Muscle layer of duodenum (tissue), 2 donors: Measurements from ENCODE around the gene NEK3.

ENCODE experiments used
- H3K27ac ChIP-seq: one replicate; pipeline ENCODE4 v1.7.0; 2013; ENCODE audit warnings: mild to moderate bottlenecking, low read length
- H3K27me3 ChIP-seq: one replicate; pipeline ENCODE4 v1.7.0; 2013; ENCODE audit warnings: low read depth, mild to moderate bottlenecking, control low read depth, low read length
- H3K36me3 ChIP-seq, 2 donors: one replicate each; pipeline ENCODE4 v1.7.0; 2013; ENCODE audit warnings: low read length in 2 of 2, control low read depth in 1 of 2, mild to moderate bottlenecking in 1 of 2; ENCODE audit not compliant: insufficient read depth in 2 of 2, control insufficient read depth in 1 of 2
- H3K4me1 ChIP-seq, 2 donors: one replicate each; pipeline ENCODE4 v1.7.0; 2013; ENCODE audit warnings: low read length in 2 of 2, mild to moderate bottlenecking in 2 of 2, control low read depth in 1 of 2, moderate library complexity in 1 of 2; ENCODE audit not compliant: insufficient read depth in 2 of 2, control insufficient read depth in 1 of 2
- H3K4me3 ChIP-seq, 2 donors: one replicate each; pipeline ENCODE4 v1.7.0; 2013; ENCODE audit warnings: low read length in 2 of 2, low read depth in 1 of 2, mild to moderate bottlenecking in 1 of 2
- H3K9me3 ChIP-seq, 2 donors: one replicate each; pipeline ENCODE4 v1.7.0; 2013; ENCODE audit warnings: low read length in 2 of 2, control low read depth in 1 of 2, mild to moderate bottlenecking in 1 of 2; ENCODE audit not compliant: control insufficient read depth in 1 of 2
- donor health status: healthy.

NEK3 gene

DNA sequence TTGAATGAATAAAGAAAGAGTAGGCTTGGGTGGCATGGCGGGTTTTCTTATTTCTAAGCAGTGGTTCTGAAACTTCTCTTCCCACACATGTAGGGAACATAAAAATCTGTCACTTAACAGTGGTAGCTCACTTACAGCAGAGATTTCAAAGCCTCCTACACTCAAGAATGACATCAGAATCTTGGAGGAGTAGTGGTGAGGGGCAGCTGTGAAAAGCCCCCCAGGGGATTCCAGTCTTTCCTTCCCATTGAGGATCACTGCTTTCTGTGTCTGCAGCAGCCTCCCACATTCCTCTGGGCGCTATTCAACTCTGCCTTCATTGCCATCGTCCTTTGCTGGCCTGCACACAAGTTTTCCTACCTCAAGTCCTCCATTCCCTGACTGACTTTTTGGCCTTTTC is 21.9 kb downstream of the NEK3 start:
- Histone ChIP-seq H3K27me3 (no peaks in the 10 kb centered on the region), H3K9me3 (no peaks in the 10 kb centered on the region), H3K4me1 (no peaks in the 10 kb centered on the region), H3K4me3 (no peak overlapping the region), H3K36me3 (peaks cover 25 to 44% of the 10 kb centered on the region in 2 donors), H3K27ac (no peak overlapping the region)

DNA sequence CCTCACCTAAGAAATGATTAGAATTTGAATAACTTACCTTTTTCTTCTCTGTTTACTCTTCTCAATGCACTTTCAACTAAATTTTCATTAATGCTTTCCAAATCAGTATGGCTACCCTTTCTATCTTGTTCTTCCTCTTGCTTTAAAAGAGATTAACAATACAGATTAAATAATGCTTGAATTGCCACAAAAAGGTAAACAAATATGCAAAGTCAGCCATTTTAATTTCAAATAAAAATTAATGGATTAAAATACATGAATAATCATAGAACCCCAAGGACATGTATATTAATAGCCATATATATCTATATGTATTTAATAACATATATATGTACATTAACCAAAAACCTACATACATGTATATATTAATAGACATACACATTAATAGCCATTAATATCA is 22.6 kb downstream of the NEK3 start:
- H3K4me3 ChIP-seq, result no peak overlapping the region
- no peaks in the 10 kb centered on the region for H3K4me1 ChIP-seq
- H3K27ac ChIP-seq, result no peak overlapping the region
- H3K27me3 ChIP-seq, result no peaks in the 10 kb centered on the region
- peaks cover 26 to 50% of the 10 kb centered on the region in 2 donors for H3K36me3 ChIP-seq
- no peaks in the 10 kb centered on the region for H3K9me3 ChIP-seq

DNA sequence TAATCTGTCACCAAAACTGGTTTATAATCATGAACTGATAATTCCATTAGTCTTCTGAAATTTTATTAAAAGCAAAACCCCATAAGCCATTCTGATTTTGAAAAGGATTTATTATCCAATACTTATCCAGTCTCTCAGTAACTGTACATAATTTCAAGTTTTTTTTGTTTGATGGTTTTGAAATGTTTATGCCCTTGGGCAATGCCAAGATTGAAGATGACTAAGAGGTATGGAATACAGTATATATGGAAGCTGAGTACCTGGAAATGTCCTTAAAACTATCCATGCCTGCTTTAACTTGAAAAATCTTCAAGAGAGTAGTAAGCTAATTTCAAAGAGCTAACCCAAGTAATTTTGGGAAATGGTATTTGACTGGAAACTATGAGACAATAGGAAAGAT is 28.8 kb downstream of the NEK3 start:
- Histone ChIP-seq H3K36me3 (peaks cover 14 to 39% of the 10 kb centered on the region in 2 donors), H3K9me3 (no peaks in the 10 kb centered on the region), H3K4me1 (peaks cover 0 to 17% of the 10 kb centered on the region in 2 donors), H3K4me3 (no peak overlapping the region), H3K27me3 (no peaks in the 10 kb centered on the region), H3K27ac (no peak overlapping the region)

- H3K27ac ChIP-seq, result no peak within 1 kb of the TSS
- H3K4me1 ChIP-seq, result peaks cover 0 to 17% of the 10 kb centered on the region in 2 donors
- H3K4me3 ChIP-seq, result peak within 1 kb of the TSS; percentile 76 to 78
- H3K36me3 ChIP-seq, result peaks cover 9 to 27% of the 10 kb centered on the region in 2 donors
- H3K27me3 ChIP-seq, result no peaks in the 10 kb centered on the region
- no peaks in the 10 kb centered on the region for H3K9me3 ChIP-seq
Measured at GRCh38 chr13:52128714-52129700, 30.4 kb downstream of the NEK3 start, which contains the start of gene NEK5. Gene NEK5 (minus strand): TSS chr13:52129073. CDS start chr13:52127482, 1,591 bp downstream.

DNA sequence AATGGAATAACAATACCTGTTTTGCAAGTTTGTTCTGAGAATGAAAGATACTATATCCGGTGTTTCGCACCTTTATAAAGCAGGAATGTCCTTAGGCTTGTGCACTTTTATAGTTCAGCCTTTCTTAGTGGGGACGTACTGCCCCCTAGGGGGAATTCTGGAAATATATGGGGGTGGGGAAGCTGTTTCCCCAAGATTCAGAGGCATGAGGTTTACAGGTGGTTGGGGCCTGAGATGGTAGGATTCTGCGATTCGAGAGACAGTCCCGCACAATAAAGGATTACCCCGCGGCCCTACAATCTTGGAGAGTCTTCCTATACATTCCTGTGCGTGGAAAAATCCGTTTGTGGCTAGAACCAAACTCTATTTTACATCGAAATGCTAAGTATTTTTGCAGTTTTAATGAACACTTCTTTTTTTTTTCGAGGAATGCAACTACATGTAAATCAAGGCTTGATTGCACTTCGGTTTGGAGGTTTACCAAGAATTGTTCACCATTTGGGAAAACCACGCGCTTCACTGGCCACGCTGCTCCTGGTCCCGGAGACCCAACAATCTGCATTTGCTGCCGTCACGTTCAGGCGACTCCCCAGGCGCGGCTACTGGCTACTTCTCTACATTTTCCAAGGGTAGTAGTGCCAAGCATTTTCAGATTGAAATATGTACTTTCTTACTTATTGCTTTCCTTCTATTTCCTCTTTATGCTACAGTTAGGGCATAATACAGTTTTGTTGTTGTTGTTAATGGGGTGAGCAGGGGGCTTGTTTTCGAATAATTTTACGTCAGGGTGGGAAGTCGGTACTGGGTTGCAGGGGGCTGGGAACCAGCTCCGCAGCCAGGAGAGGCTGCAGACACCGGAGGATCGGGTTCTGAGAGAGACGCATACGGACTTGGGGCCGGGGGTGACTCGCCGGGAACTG is 31.4 kb downstream of the NEK3 start:
- H3K4me1 ChIP-seq, result peaks cover 0 to 17% of the 10 kb centered on the region in 2 donors
- H3K9me3 ChIP-seq, result no peaks in the 10 kb centered on the region
- no peaks in the 10 kb centered on the region for H3K27me3 ChIP-seq
- peaks cover 8 to 20% of the 10 kb centered on the region in 2 donors for H3K36me3 ChIP-seq
- no peak overlapping the region for H3K27ac ChIP-seq
- peak overlapping the region; percentile 76 to 78 for H3K4me3 ChIP-seq

GRCh38 chr13:52127378-52127777 is 32.0 kb downstream of the NEK3 start:
- Histone ChIP-seq H3K27ac (no peak overlapping the region), H3K9me3 (no peaks in the 10 kb centered on the region), H3K27me3 (no peaks in the 10 kb centered on the region), H3K4me1 (peaks cover 0 to 17% of the 10 kb centered on the region in 2 donors), H3K36me3 (peaks cover 4 to 16% of the 10 kb centered on the region in 2 donors), H3K4me3 (peak overlapping the region in 1 of 2 donors; percentile 76)

DNA sequence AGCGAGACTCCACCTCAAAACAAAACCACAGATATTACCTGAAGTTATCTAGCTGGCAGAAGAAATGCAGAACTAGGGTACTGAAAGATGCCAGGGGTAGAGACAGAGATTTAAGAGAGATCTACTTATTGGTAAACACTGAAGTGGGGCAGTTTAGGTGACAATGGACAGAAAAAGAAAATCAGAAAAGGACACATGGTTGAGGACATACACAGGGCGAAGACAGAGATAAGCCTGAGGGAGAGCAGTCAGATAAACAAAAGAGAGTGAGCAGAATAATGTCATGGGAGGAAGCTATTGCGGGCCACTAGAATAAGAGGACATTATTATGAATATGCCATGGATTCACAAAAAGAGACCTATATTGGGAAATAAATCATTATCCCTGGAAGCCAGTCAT is 33.9 kb downstream of the NEK3 start:
- H3K27me3 ChIP-seq, result no peaks in the 10 kb centered on the region
- no peak overlapping the region for H3K27ac ChIP-seq
- no peaks in the 10 kb centered on the region for H3K36me3 ChIP-seq
- H3K4me1 ChIP-seq, result peaks cover 0 to 17% of the 10 kb centered on the region in 2 donors
- H3K9me3 ChIP-seq, result no peaks in the 10 kb centered on the region
- H3K4me3 ChIP-seq, result no peak overlapping the region

DNA sequence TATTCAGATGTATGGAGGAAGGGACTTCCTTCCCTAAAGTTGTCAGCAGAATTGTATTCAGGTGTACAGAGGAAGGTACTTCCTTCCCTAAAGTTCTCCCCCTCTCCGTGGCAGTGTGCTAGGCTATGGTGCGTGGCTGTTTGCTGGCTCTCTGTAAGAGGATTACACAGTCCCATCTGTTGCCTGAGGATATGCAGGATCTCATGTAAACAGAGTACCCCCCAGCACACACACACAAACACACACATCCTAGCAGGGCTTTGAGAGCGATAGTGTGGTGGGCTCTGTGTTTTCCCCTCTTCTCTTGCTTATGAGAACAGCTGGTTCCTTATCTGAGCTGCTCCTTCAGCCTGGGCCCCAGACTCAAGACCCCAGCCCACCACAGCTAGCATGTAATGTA is 40.8 kb downstream of the NEK3 start:
- H3K9me3 ChIP-seq, result no peaks in the 10 kb centered on the region
- H3K27ac ChIP-seq, result no peak overlapping the region
- H3K4me3 ChIP-seq, result no peak overlapping the region
- no peaks in the 10 kb centered on the region for H3K4me1 ChIP-seq
- H3K27me3 ChIP-seq, result no peaks in the 10 kb centered on the region
- no peaks in the 10 kb centered on the region for H3K36me3 ChIP-seq

DNA sequence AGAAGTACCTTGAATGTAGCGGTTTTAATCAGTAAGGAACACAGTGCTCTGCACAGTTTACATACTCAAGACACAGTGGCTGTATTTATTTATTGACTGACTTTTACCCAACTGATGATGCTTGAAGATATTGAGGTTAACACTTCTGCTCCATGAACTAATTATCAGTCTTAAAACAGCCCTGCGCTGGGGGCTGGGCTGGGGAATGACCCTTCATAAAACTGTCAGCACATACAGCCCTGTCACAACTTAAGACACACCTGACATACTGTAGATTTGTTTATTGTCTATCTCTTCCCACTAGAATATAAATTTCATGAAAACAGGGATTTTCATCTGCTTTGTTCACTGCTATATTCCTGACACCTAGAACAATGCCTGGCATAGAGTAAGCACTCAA is 41.3 kb downstream of the NEK3 start:
- Histone ChIP-seq H3K36me3 (no peaks in the 10 kb centered on the region), H3K9me3 (no peaks in the 10 kb centered on the region), H3K4me1 (no peaks in the 10 kb centered on the region), H3K27me3 (no peaks in the 10 kb centered on the region), H3K4me3 (no peak overlapping the region), H3K27ac (no peak overlapping the region)

DNA sequence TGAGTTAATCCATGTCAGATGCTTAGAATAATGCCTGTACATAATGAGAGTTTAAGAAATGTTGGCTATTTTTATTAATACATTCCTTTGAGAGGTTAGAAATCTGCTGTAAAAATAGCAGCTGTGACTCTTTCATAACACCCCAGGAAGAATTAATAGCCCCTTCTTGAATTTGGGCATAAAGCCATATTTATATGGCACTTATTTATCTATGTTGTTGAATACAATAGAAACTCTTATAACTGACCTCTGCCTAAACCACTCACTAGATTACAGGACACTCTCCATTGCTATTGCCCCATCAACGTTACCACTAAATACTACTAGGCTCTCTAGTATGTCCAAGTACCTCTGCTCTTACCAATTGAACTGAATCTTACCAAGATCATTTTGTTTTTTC is 46.8 kb downstream of the NEK3 start:
- Histone ChIP-seq H3K9me3 (no peaks in the 10 kb centered on the region), H3K4me3 (no peak overlapping the region), H3K36me3 (no peaks in the 10 kb centered on the region), H3K27ac (no peak overlapping the region), H3K27me3 (no peaks in the 10 kb centered on the region), H3K4me1 (no peaks in the 10 kb centered on the region)

DNA sequence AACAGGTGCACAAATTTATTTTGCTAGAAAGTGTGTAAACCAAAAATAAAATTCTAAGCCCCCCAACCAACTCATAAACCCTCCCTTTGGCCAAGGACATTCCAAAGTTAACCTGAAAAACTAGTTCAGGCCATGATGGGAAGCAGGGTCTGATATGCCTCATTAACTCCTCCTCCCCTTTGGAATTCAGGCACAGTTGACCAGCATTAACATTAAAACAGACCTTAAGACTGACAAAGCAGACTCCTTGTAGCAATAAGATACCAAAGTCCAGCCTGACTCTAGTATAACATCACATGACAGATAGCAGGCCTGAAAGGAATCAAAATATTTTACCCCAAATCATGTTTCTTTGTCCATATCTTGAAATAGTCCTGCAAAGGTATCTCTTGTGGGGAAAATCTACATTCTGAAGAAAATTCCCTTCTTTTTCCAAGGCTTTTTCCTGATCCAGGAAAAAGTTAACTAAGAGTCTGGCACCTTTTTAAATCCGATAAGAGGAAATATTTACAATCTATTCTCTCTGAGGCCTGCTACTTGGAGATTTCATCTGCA is 50.2 kb downstream of the NEK3 start:
- no peak overlapping the region for H3K27ac ChIP-seq
- H3K4me1 ChIP-seq, result no peaks in the 10 kb centered on the region
- H3K9me3 ChIP-seq, result no peaks in the 10 kb centered on the region

More for the DNA sequence above, 50.2 kb downstream of the NEK3 start:
- no peak overlapping the region for H3K4me3 ChIP-seq
- H3K27me3 ChIP-seq, result no peaks in the 10 kb centered on the region
- no peaks in the 10 kb centered on the region for H3K36me3 ChIP-seq
